Neutrophil (primary cell): Measurements from ENCODE around the gene MEGF11.

Experiments used
- H3K27ac ChIP-seq: fragments of 200-600 bp; sonication (generic); 2 replicates; pipeline ENCODE4 v1.5.1; 2016; ENCODE audit warnings: mild to moderate bottlenecking, moderate library complexity
- H3K27me3 ChIP-seq: fragments of 200-600 bp; sonication (generic); 2 replicates; pipeline ENCODE4 v1.6.0; 2016; ENCODE audit warnings: mild to moderate bottlenecking
- H3K36me3 ChIP-seq: fragments of 200-600 bp; sonication (generic); 2 replicates; pipeline ENCODE4 v1.5.1; 2017
- H3K4me1 ChIP-seq, 2 experiments: fragments of 200-600 bp in 1 of 2; sonication (generic) in 1 of 2; 1 replicate in 1 of 2; 2 replicates in 1 of 2; pipeline versions ENCODE4 v1.5.1 to v1.6.1; 2013 to 2016; ENCODE audit warnings: low read depth in 1 of 2, low read length in 1 of 2, mild to moderate bottlenecking in 1 of 2, moderate library complexity in 1 of 2; ENCODE audit not compliant: control insufficient read depth in 1 of 2, insufficient read depth in 1 of 2
- H3K4me3 ChIP-seq, 2 experiments: fragments of 200-600 bp in 1 of 2; sonication (generic) in 1 of 2; 1 replicate in 1 of 2; 2 replicates in 1 of 2; pipeline ENCODE4 v1.5.1; 2013 to 2016; ENCODE audit warnings: low read depth in 1 of 2, low read length in 1 of 2, mild to moderate bottlenecking in 1 of 2, moderate library complexity in 1 of 2
- H3K9me3 ChIP-seq: fragments of 200-600 bp; sonication (generic); 2 replicates; pipeline ENCODE4 v1.5.1; 2016
- TF ChIP-seq, protein P1 (sequence below): fragments of 200-600 bp; sonication (generic); IDR thresholded peaks from 2 replicates; pipeline ENCODE4 v1.5.1; 2016; ENCODE audit warnings: antibody characterized with exemption

MEGF11 gene

DNA sequence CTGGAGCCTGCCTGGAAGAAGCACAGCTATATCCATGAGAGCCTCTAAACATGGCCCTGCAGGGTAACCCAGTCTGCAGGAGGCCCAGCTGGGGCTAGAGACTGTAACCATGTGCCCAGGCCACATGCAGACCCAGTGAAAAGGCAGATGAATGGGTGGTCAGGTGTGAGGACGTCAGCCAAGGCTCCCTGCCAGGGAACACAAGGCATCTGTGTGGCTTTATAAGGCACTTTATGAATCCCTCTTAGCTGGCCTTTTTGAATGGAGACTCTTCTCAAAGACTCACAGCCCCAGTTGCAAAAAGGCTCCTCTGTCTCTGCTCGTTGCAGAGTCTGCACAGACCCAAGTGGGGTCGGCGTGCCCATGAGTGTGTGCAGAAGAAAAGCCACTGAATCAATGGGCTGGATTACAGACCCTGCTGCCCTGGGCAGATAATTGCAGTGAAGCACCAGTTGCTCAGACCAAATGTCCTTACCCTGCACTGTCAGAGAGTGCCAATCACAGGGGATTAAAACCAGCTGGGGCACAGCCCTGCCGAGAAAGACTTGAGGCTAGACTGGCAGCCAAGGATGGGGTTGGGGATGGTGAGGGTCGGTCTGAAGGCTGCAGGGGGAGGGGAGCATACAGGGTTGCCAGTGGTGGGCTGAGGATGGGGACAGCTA is 230.1 kb downstream of the MEGF11 start:
- no peak overlapping the region for H3K27ac ChIP-seq
- H3K4me3 ChIP-seq = no peak overlapping the region
- no peaks in the 10 kb centered on the region for H3K4me1 ChIP-seq
- no peaks in the 10 kb centered on the region for H3K36me3 ChIP-seq
- no peaks in the 10 kb centered on the region for H3K9me3 ChIP-seq
- TF ChIP-seq, protein P1, sequence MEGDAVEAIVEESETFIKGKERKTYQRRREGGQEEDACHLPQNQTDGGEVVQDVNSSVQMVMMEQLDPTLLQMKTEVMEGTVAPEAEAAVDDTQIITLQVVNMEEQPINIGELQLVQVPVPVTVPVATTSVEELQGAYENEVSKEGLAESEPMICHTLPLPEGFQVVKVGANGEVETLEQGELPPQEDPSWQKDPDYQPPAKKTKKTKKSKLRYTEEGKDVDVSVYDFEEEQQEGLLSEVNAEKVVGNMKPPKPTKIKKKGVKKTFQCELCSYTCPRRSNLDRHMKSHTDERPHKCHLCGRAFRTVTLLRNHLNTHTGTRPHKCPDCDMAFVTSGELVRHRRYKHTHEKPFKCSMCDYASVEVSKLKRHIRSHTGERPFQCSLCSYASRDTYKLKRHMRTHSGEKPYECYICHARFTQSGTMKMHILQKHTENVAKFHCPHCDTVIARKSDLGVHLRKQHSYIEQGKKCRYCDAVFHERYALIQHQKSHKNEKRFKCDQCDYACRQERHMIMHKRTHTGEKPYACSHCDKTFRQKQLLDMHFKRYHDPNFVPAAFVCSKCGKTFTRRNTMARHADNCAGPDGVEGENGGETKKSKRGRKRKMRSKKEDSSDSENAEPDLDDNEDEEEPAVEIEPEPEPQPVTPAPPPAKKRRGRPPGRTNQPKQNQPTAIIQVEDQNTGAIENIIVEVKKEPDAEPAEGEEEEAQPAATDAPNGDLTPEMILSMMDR = no peak
- peaks cover 61% of the 10 kb centered on the region for H3K27me3 ChIP-seq

DNA sequence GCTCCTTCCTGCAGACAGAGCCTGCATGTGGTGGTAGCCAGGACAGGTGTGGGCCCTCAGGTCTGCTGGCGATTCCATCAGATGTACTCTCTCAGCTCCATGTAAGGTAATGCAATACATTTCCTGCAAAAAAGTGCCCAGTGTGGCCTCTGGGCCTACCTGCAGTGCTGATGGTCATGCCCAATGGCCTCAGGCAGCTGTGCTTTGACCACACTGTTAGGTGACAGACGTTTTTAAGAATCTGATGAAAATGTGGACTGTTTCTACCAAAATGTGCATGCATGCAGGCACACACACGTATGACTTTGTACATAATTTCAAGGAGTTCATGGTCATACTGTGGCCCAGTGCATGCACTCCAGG is 231.4 kb downstream of the MEGF11 start:
- TF ChIP-seq, protein P1 = no peak
- Histone ChIP-seq H3K4me1 (no peaks in the 10 kb centered on the region), H3K27me3 (peaks cover 63% of the 10 kb centered on the region), H3K27ac (no peak overlapping the region), H3K9me3 (no peaks in the 10 kb centered on the region), H3K4me3 (no peak overlapping the region), H3K36me3 (no peaks in the 10 kb centered on the region)

DNA sequence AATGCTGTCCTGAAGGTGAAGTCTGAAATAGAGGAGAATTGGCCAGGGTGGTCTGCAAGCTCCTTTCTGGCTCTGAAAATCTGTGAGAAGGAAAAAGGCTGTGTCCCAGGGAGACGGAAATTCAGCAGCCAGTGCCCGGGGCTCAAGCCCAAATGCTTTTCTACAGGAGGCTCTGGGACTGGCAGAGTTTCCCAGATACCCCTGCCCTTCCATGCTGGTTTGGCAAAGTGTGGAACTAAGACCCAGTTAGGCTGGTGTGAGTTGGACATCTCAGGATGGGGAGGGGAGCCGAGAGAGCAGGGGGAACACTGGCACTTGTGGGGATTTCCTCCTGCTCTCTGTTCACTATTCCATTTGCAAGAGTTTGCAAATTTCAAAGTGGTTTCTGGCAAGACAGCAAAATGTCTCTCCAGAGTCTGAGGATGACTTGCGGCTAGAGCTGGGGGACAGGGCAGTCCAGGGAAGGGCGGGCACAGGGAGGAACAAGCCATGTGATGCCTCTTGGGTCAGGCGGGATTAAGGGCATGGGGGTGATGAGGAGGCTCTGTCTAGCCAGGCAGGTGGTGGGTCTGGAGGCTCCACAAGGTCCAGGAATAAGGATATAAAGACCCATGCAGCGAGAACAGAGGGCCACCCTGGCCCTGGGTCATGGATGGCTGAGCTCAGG is 231.9 kb downstream of the MEGF11 start:
- Histone ChIP-seq H3K4me3 (no peak overlapping the region), H3K36me3 (no peaks in the 10 kb centered on the region), H3K9me3 (no peaks in the 10 kb centered on the region), H3K4me1 (no peaks in the 10 kb centered on the region), H3K27me3 (peaks cover 58% of the 10 kb centered on the region), H3K27ac (no peak overlapping the region)
- TF ChIP-seq, protein P1 = no peak

DNA sequence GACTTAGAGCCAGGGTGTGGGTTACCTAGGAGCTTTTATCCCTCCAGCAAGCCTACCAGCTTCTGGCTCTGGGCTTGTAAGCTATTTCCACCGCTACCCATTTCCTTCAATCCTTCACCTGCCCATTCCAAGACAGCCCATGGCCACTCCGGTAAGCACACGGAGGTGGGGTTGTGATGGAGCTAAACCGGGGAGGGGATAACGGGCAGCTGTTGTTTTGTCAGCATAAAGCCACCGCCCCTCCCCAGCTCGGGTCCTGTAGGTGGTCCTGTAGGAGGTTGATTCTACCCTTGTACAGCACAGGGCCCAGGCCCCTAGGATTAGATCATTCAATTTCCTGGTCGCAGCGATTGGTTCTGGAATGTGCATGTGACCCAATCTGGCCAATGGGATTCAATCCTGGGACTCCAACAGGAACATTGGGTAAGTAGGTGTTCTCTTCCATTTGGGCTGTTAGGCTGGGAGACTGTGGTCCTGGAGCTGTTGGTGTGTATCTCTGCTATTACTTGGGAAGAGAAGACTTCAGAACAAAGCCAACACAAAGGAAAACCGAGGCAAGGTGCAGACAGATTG is 233.6 kb downstream of the MEGF11 start:
- TF ChIP-seq, protein P1 = no peak

DNA sequence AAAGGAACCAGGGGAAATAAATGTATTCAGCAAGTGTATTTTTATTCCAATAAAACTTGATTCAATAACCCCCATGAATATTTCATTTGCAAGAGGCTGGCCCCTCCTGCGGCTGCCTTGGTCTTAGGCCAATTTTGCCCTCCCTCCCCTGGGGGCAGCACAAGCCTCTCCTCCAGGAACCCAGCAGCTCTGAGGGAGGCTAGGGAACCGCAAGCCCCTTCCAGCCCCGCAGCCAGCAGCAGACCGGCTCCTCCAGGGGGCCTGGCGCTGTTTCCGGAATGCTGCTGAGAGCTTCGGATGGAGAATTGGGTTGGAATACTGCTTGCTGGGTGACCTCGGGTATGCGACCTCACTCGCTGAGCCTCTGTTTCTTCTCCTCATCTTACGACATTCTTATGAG is 234.2 kb downstream of the MEGF11 start:
- H3K4me3 ChIP-seq = no peak overlapping the region
- H3K9me3 ChIP-seq = no peaks in the 10 kb centered on the region
- H3K27me3 ChIP-seq = peaks cover 35% of the 10 kb centered on the region
- no peaks in the 10 kb centered on the region for H3K4me1 ChIP-seq
- TF ChIP-seq, protein P1 = no peak
- H3K36me3 ChIP-seq = no peaks in the 10 kb centered on the region
- no peak overlapping the region for H3K27ac ChIP-seq

More for the DNA sequence above, 233.6 kb downstream of the MEGF11 start:
- Histone ChIP-seq H3K36me3 (no peaks in the 10 kb centered on the region), H3K27me3 (peaks cover 41% of the 10 kb centered on the region), H3K4me3 (no peak overlapping the region), H3K9me3 (no peaks in the 10 kb centered on the region), H3K4me1 (no peaks in the 10 kb centered on the region), H3K27ac (no peak overlapping the region)
